HG03469 (cell line): Measurements from ENCODE around the gene OR10R2.
"Not testable (repeated sequence)": the region's sequence is repeated elsewhere in the genome, so short reads cannot be mapped to it uniquely, and the experiment has no call there.

Experiments
- ATAC-seq: cut with Tn5 transposase; IDR thresholded peaks from one replicate; pipeline ENCODE4 v1.9.1; 2021; ENCODE audit warnings: mild to moderate bottlenecking, moderate library complexity, moderate number of reproducible peaks; ENCODE audit not compliant: unreplicated experiment

The OR10R2 gene

GRCh38 chr1:158471920-158472319, at the start of gene OR10R2:
Gene OR10R2 (plus strand): TSS chr1:158472220. CDS start chr1:158472326, 106 bp downstream.
- ATAC-seq: no peak

DNA sequence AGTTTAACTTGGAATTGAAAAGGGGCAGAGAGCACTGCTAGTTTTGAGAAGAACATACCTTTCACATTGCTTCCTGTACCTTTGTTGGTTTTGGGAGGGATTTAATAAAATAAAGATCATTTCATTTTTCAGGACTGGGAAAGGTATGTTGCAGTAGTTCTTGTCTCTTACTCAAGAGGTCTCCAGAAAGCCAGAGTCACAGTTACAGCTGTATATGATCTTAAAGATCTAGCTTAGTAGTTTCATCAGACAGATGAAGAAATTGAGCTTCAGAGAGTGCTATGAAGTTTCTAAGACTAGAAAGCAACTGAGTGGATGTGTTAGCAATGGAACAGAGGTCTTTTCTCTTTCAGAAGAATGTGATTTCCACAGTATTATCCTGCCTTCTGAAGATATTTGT, 47.0 kb upstream of the OR10R2 start:
- no peak for ATAC-seq

DNA sequence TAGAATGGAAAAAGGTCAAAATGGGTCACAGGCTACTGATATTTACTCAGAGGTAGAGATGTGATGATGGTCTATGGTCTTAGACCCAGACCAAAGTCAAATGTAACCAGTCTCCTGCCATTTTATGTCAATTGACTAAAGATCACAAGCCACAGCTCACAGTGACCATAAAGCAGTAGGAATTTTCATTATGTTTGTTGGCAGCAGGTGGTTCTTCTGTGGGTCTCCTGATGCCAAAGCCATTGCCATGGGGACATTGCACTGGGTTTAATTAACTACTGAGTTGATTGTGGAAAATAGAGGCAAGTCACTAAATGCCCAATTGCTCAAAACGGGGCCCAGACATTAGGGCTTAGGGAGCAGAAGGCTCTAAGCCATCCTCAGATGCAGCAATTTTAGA, 45.9 kb upstream of the OR10R2 start, which contains the start of gene OR10K2:
Gene OR10K2, minus strand, starts transcription at position 101 of the 400 bp plus-strand sequence. CDS start 5,371 bp downstream, outside the sequence.
- ATAC-seq: no peak

GRCh38 chr1:158430163-158430562, 41.9 kb upstream of the OR10R2 start:
- not testable (repeated sequence) for ATAC-seq

GRCh38 chr1:158434741-158435140, 37.3 kb upstream of the OR10R2 start:
- no peak for ATAC-seq

DNA sequence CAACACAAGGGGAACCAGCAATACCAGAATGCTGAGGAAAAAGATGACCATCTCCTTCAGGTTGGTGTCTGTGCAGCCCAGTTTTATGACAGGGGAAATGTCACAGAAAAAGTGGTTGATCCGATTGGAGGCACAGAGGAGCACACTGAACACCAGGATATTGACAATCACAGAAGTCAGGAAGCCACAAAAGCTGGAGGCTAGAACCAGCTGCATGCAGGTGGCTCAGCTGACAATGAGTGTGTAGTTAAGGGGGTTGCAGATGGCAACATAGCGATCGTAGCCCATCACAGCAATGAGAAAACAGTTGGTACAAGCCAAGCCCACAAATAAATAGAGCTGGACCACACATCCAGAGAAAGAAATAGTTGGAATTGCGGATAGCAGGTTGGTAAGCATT, 26.6 kb upstream of the OR10R2 start:
- no peak for ATAC-seq

DNA sequence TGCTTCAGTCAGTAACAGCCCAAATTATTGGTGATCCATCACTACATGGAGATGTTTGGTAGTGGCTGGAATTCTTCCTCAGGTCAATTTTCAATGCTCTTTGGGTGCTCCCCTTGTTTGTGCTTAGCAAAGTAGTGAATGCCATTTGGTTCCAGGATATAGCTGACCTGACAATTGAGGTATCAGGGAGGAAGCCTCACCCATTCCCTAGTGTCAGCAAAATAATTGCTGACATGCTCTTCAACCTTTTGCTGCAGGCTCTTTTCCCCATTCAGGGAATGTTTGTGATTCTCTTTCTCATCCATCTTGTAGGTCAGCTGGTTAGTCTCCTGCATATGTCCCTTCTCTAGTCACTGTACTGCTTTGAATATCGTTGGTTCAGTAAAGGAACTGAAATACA, 17.5 kb upstream of the OR10R2 start:
- ATAC-seq: no peak

DNA sequence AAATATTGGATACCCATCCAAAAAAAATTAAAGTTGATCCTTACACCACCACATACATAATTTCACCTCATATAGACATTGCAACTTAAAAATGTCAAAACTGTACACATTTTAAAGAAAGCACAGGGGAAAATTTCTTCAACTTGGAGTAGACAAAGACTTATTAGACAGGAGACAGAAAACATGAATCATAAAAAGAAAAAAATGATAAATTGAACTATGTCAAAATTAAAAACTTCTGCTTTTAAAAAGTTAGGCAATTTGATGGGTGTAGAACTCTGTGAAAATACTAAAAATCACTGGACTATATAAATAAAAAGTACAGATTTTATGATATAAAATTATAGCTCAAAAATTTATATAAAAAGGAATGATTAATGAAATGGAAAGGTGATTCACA, 14.8 kb upstream of the OR10R2 start:
- no peak for ATAC-seq

DNA sequence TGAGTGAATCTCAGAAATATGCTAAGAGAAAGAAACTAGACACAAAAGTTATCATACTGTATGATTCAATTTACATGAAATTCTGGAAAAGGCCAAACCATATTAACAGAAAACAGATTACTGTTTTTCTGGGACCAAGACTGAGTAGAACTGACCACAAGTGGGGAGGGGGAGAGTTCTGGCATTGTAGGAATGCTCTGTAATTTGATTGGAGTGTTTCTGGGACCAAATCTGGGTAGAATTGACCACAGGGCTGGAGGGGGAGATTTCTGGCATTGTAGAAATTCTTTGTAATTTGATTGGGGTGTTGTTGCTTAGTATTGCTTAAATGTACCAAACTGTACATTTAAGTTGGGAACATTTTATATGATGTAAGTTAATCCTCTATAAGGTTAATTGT, 13.8 kb upstream of the OR10R2 start:
- no peak for ATAC-seq

- ATAC-seq: no peak
Measured at GRCh38 chr1:158461534-158461933, 10.5 kb upstream of the OR10R2 start, which contains the start of gene OR10K1. Gene OR10K1 (plus strand): TSS chr1:158461834. CDS start chr1:158465562, 3,728 bp downstream.

GRCh38 chr1:158485455-158485854, 13.4 kb downstream of the OR10R2 start:
- no peak for ATAC-seq

- ATAC-seq: no peak
Measured at GRCh38 chr1:158491316-158491715, 19.3 kb downstream of the OR10R2 start.

- no peak for ATAC-seq
Measured at GRCh38 chr1:158493054-158493453, 21.0 kb downstream of the OR10R2 start.

- ATAC-seq: no peak
Measured at GRCh38 chr1:158494796-158495195, 22.8 kb downstream of the OR10R2 start.

GRCh38 chr1:158496374-158496773, 24.4 kb downstream of the OR10R2 start:
- no peak for ATAC-seq

- ATAC-seq: no peak
Measured at GRCh38 chr1:158506369-158506987, 34.5 kb downstream of the OR10R2 start.

DNA sequence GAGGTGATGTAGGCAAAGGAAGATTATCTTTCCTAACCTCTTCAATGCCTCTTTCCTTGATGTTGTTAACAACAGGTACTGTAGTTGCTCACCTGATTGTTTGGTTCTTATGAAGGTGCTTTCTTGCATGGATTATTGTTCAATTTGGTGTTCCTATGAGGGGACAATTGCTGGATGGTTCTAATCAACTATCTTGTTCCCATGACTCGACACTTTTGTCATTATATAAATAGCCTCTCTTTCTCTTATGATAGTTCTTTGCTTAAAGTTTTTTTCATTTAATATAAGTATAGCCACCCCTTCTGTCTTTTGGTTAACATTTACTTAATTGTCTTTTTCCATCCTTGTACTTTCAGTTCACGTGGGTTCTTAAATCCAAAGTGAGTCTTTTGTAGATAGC, 35.5 kb downstream of the OR10R2 start:
- no peak for ATAC-seq

- ATAC-seq: no peak
Measured at GRCh38 chr1:158509471-158510156, 37.6 kb downstream of the OR10R2 start.

GRCh38 chr1:158516966-158517365, 44.9 kb downstream of the OR10R2 start:
- no peak for ATAC-seq

GRCh38 chr1:158520021-158520420, 48.0 kb downstream of the OR10R2 start:
- no peak for ATAC-seq

DNA sequence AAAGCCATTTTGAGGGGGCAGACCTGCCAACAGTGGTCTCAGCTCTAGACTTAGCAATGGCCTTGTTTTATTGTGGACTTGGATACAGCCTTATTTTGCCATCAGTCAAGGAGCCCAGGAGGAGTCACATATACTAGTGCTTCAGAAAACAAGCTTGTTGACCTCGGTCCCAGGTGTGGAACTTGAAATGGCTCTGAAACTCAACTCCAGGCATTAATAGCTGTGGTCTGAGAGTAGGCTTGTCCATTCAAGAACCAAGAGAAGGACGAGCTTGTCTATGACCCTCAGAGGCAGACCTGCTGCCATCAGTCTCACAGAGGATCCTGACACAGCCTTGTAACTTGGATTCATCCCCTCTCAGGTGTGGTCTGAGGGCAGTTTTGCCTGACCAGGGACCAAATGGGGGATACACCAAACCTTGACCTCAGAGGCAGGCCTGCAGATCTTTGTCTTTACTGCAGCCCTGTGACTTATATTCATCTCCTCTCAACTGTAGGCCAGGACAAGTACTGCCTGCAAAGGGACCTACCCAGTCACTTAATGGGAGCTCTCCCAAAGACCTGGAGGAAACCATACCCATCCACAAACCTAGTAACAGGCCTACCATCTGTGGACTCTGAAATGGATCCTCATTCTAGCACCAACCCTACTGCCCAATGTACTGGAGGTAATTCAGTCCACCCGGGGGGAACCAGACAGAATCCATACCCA, 49.1 kb downstream of the OR10R2 start:
- ATAC-seq: no peak

DNA sequence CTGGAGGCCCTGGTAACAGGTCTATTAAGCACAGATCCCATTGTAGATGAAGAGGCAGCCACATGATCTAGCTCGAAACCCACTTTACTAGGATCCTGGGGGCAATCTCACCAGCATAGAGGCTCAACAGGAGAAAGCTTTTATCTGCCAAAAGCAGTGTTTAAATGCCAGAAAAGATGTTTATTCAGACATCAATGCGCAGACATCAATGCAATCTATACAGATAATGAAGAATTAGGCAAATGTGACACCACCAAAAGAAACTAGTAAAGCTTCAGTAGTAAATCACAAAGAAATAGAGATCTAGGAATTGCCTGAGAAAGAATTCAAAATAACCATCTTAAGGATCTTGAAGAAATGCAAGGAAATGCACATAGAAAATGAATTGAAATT, 49.6 kb downstream of the OR10R2 start:
- ATAC-seq: no peak
